ENCODE measurements around the gene TCF7L2.
"Not testable (repeated sequence)": the region's sequence is repeated elsewhere in the genome, so short reads cannot be mapped to it uniquely, and the experiment has no call there.

Gene TCF7L2

DNA sequence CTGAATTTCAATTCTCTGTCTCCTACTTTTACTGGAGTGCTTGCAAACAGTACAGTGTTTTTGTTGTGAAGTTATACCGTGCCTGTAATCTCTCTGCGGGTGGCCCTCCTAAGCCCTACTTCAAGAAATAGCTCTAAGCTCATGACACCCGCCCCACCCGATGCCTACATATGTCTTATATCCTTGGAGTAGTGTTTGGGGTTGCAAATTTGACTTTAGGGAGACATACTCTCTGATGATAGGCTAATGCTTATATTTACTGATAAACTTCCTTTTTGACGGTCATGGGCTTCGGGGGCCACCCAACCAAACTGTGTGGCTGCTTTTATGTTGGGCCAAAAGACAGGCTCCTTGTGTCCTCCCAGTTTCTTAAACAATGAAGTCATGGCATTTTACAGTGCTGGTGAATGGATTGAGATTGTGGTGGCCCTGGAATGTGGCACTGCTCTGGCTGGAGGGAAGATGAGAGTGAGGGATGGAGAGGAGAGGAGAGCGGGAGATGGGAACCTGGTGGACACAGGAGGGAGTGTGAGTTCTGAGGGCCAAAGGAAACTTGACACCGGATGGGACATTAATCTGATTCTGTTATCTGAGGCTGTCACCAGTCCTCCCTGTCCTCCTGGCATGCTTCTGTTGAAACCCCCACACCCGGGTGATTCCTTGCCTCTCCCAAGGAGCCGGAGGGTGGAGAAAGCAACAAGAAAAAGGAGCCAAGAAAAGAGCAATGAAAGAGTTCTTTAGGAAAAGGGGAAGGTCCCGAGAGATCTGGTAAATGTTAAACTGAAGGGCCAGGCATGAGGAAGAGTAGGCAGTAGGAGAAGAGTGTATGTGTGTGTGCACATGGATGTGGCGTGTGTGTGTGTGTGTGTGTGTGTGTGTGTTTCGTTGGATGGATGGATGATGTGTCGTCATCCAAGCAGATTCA, 113.3 kb downstream of the TCF7L2 start:
- FAIRE-seq (no peak), DNase-seq (ENCODE audit: insufficient read length, low spot score) (no peak)
- no peak for TF ChIP-seq POLR2A (IDR thresholded peaks at IDR 0.05; ENCODE audit: low read depth, low read length)

DNA sequence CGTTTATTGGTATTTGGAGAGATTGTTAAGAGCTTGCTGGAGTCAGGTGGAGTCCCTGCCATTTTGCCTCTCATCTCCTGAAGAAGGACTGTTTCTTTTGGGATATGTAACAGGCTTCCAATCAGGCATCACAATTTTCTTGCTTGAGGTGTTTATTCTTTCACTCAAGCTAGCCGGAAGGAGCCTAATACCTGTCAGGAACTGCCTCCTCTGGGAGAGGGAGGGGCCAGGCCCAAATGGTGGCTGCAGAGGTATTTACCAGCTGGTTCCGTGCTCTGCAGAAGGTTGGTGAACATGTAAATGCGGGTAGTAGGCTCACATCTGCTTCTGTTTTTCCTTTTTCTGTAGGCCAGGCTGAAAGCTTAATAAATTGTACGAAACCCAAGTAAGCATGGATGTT, 114.0 kb downstream of the TCF7L2 start:
- no peak for TF ChIP-seq POLR2A (IDR thresholded peaks at IDR 0.05; ENCODE audit: low read depth, low read length)
- FAIRE-seq (no peak), DNase-seq (ENCODE audit: insufficient read length, low spot score) (no peak)

DNA sequence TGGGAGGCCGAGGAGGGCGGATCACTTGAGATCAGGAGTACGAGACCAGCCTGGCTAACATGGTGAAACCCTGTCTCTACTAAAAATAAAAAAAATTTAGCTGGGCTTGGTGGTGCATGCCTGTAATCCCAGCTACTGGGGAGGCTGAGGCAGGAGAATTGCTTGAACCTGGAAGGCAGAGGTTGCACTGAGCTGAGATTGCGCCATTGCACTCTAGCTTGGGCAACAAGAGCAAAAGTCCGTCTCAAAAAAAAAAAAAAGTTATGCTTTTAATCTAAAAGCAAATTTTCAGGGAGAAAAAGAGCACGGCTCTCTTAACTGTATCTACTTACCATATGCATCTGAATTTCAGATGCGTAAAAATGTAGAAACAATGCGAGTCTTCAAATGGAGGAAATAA, 116.1 kb downstream of the TCF7L2 start:
- not testable (repeated sequence) for DNase-seq (ENCODE audit: insufficient read length, low spot score); FAIRE-seq

DNA sequence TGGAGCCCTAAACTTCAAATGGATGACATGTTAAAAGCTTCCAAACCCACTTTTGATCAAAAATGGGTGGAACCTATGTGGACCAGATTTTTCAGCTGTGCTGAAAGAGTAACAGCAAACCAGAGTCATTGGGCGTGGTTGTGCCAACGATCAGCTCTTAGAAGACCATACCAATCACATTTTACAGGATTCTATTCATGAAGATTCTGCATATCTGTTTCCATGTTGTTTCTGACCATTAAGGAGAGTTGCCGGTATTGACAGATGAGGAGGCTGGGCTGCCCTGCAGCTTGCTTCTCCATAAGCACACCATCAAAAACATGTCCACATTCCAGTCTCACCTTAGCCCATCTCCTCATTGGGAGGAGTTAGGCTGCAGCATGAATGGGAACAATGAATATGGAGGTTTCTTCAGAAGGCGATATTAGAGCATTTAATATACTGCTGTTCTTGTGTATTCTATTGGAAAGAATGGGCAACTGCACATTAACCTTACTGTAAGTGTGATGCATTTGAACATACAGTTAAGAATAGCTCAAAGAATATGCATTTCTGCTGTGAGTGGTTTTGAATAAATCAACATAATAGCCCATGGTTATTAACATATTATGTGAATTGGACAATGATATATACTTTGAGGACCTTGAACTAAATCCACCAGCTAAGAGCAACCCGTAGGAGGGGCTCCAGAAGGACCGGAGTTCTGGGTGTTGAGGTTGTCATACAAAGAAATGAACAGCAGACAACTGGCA, 116.7 kb downstream of the TCF7L2 start:
- no peak for TF ChIP-seq POLR2A (IDR thresholded peaks at IDR 0.05; ENCODE audit: low read depth, low read length)
- DNase-seq (ENCODE audit: insufficient read length, low spot score) (no peak), FAIRE-seq (no peak)

DNA sequence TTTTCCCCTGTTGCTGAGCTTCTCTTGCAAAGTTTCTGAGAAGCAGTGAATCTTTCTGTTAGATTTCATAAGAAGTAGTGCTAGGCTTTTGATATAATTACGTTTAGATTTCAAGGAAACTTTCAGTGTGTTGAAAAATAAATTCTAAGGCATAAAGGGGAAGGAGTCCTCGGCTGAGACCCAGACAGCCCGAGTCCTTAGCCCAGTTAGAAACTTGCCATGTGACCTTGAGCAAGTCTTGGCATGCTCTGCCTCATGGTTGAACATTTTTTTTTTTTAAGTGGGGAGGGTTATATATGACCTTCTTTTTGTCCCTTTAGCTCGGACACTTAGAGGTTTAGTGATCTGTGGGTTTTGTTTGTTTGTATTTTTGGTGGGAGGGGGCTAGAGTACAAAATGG, 117.5 kb downstream of the TCF7L2 start:
- no peak for TF ChIP-seq POLR2A (IDR thresholded peaks at IDR 0.05; ENCODE audit: low read depth, low read length)
- FAIRE-seq (no peak), DNase-seq (ENCODE audit: insufficient read length, low spot score) (no peak)

DNA sequence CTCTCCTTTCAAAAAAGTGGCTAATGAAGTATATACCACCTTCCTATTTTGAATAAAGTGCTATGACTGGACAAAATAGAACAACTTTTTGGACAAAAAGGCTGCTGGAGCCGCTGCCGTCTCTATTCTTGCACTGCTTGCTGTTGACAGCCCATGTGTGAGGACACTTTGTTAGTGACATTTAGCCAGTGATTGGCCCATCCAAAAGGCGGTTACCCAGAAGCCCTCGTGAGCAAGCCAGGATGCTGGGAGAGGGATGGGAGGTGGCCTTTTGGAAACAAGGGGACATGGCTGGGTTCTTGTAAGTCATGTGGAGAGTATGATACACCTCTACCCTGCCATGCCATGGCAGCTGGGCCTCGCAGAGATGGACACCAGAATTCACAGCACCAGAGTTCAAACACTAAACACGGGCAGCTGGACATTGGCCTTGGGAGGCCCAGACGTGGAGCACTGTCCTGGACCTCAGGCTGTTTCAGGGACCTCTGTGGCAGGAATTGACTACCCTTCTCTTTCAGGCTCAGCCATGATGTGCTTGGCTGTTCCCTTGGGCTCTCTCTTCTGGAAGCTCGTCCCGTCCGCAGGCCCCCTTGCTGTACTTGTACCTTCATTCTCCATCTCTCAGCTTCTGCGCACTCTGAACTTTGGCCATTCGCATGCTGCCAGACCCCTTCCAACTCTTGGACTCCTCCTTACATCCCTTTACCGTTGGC, 118.3 kb downstream of the TCF7L2 start:
- no peak for TF ChIP-seq POLR2A (IDR thresholded peaks at IDR 0.05; ENCODE audit: low read depth, low read length)
- no peak for FAIRE-seq
- DNase-seq (ENCODE audit: insufficient read length, low spot score), result no peak

DNA sequence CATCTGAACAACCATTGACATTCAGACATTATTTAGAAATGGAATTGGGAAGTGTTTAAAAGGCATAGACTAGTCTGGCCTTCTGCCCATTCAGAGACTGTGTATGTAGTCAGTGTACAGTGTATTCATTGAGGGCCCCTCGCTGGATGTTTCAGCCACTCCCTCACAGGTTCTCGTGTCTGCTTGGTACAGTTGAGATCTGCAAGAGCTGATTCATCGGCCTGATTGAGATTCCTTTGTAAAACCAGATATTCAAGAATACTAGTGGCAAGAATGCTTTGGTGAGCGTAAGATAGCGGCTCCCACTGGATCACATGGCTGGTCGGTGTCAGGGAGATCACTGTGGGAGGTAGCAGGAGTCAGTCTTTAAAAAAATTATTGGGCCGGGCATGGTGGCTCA, 119.5 kb downstream of the TCF7L2 start:
- TF ChIP-seq POLR2A (IDR thresholded peaks at IDR 0.05; ENCODE audit: low read depth, low read length), result no peak
- no peak for FAIRE-seq

DNA sequence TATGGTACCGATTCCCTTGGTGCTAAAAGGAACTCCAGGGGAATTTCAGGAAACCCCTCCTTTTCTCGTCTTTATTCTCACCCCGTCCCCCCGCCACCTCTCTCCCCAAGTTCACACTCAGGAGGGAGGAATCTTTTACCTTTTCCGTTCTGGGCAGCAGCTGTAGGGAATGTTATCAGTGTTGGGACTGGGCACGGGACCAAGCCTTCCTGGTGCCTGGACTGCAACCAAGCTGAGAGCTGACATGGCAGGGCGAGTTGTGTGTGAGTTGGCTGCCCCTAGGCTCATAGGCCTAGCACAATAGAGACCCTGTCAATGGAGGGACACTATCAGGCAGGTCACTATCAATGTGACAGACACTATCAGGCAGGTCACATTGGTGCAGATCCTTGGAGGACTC, 121.4 kb downstream of the TCF7L2 start:
- DNase-seq (ENCODE audit: insufficient read length, low spot score) (peak; percentile 23), FAIRE-seq (no peak)
- TF ChIP-seq POLR2A (IDR thresholded peaks at IDR 0.05; ENCODE audit: low read depth, low read length), result no peak

More for the DNA sequence above, 119.5 kb downstream of the TCF7L2 start:
- DNase-seq (ENCODE audit: insufficient read length, low spot score), result no peak

DNA sequence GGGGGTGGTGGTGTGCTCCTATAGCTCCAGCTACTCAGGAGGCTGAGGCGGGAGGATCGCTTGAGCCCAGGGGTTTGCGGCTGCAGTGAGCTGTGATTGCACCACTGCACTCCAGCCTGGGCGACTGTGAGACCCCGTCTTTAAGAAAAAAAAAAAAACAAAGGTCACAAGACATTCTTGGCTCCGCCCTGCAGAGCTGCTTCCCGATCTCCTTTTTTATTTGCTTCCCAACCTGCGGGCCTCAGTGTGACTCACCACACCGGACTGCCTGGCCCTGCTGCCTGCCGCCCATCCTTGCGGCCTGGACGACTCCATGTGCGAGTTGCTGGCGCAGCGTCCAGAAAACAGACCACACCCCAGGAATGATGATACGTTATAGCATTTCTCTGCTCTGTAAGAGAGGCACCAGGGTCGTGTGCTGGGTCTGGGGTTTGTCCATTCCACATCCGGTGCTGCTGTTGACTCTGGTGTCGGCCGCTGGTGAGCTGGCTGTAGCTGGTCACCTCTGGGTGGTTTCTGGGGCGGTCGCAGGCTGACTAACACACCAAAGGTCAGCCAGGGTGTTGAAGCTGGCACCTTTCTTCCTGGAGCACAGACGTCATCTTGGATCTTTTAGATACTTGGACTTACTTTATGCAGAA, 123.6 kb downstream of the TCF7L2 start:
- FAIRE-seq, result peak; percentile 69
- DNase-seq (ENCODE audit: insufficient read length, low spot score), result peak; percentile 80

DNA sequence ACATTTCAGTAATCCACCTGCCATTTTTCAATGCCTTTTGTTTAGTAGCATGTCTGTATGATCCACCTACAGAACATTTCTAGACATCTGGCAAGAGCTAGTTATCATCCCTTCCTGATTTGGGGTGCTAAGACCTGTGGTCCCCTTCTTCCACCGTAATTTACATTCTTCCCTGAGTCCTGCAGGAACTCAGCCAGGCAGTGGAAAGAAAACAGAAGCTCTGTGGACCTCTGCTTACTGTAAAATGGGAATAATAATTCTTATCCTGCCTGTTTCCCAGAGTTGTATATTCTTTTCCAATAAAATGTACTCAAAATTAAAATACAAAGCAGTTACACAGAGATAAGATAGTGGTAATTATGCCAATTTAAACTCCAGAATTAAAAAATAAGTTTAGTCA, 126.9 kb downstream of the TCF7L2 start:
- FAIRE-seq (no peak), DNase-seq (ENCODE audit: insufficient read length, low spot score) (no peak)
- no peak for TF ChIP-seq POLR2A (IDR thresholded peaks at IDR 0.05; ENCODE audit: low read depth, low read length)

More for the DNA sequence above, 123.6 kb downstream of the TCF7L2 start:
- TF ChIP-seq POLR2A (IDR thresholded peaks at IDR 0.05; ENCODE audit: low read depth, low read length), result peak; percentile 12; the same call in 1 of the 2 replicates

DNA sequence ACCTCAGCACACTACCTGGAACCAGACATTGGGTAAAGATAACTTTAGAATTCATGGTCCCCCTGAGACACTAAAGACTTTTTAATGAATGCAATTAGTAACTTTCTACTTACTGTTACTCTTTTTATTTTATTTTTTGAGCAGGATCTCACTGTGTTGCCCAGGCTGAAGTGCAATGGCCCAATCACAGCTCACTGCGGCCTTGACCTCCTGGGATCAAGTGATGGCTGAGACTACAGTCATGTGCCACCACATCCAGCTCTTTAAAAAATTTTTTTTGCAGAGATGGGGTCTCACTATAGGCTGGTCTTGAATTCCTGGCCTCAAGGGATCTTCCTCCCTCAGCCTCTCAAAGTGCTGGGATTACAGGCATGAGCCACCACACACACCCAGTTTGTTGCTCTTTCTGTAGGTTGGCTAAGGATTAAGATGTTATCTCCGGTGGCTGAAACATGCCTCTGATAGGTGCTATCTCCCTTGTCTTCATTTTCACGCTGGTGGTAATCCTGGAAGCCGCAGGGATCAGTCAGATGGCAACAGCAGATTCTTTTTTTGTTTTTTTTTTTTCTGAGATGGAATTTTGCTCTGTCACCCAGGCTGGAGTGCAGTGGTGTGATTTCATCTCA, 128.3 kb downstream of the TCF7L2 start:
- FAIRE-seq (no peak), DNase-seq (ENCODE audit: insufficient read length, low spot score) (no peak)
- TF ChIP-seq POLR2A (IDR thresholded peaks at IDR 0.05; ENCODE audit: low read depth, low read length), result no peak

DNA sequence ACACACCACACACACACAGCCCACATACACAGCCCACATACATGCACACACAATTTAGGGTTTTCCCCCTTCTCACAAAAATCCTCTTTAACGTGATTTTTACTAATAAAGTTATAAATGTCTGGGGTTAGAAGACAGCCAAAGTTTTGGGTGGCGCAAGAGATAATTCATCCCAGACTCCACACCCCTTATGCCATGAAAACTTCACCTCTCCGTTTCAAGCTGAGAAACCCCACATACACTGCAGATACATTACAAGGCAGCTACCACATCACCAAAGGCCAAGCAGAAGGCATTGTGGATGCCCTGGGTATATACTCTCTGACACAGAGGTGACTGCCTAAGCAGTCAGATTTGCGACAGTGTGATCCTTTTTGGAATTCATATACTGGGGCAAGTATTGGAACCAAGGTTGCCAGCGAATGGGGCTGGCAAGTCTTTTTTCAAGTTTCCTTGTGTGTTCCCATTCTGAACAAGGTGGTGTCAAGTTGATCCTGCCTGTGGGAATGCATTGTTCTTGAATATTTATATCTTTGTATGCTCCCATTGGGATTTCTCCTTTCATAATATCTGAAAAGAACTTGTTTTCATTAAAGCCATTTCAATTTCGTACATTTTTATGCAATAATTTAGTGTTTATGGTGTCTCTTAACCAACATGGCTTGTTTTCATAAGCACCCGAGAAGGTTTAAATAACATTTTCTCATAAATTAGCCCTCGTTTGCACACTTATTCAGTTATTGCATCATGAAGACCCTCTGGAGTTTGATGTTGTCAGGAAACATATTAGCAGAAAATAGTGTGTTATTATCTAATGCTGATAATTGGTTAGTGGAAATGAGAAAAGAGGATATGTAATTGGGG, 130.2 kb downstream of the TCF7L2 start:
- FAIRE-seq (no peak), DNase-seq (ENCODE audit: insufficient read length, low spot score) (no peak)
- TF ChIP-seq POLR2A (IDR thresholded peaks at IDR 0.05; ENCODE audit: low read depth, low read length), result no peak

Measured in H54 (cell line).